ENCODE measurements around the gene TAOK2.

The TAOK2 gene

GRCh38 chr16:29972500-29972899 is 1.2 kb upstream of the TAOK2 start:
- ChIA-PET CTCF (interaction anchor here (0.6 to 3.2 kb wide), 7 partner anchors 11 to 162 kb away, joined by 3 to 13 read pairs (median 4); partner anchors contain the start of genes KCTD13, PAGR1 and TMEM219), POLR2A (interaction anchor here (1.6 to 5.4 kb wide), 7 partner anchors 9 to 73 kb away, joined by 3 to 58 read pairs (median 18); partner anchors contain the start of genes ASPHD1, HIRIP3, INO80E and KCTD13)
- Histone ChIP-seq H3K4me3 (ENCODE audit: low read depth, low read length) (no peak overlapping the region), H3K27ac (ENCODE audit: extremely low read depth, low read depth, low read length) (no peak overlapping the region), H3K9me3 (ENCODE audit: control insufficient read depth, insufficient read depth, low read depth, low read length) (no peaks in the 10 kb centered on the region), H3K36me3 (ENCODE audit: control insufficient read depth in 2 of 2, insufficient read depth in 1 of 2, low read length in 2 of 2) (peaks cover 0 to 54% of the 10 kb centered on the region in 2 experiments; a peak in 2 of 3 replicates), H3K4me1 (ENCODE audit: control insufficient read depth, insufficient read depth, low read length) (peaks cover 8% of the 10 kb centered on the region)
- no peak for TF ChIP-seq INSM2 (tag by site-specific recombination; IDR thresholded peaks at IDR 0.05)
- no peak for TF ChIP-seq ZNF692 (tag by site-specific recombination; IDR thresholded peaks at IDR 0.05)
- no peak for TF ChIP-seq KLF9 (tag by site-specific recombination; IDR thresholded peaks at IDR 0.05; ENCODE audit: low read depth)
- no peak for TF ChIP-seq ZNF148 (tag by site-specific recombination; IDR thresholded peaks at IDR 0.05; ENCODE audit: borderline replicate concordance)
- no peak for TF ChIP-seq ZBTB26 (tag by site-specific recombination; optimal IDR thresholded peaks at IDR 0.05)
- TF ChIP-seq ZNF16 (tag by site-specific recombination; IDR thresholded peaks at IDR 0.05; ENCODE audit: low read depth): no peak
- TF ChIP-seq ZNF660 (tag by site-specific recombination; IDR thresholded peaks at IDR 0.05): no peak
- TF ChIP-seq ZNF146 (tag by site-specific recombination; IDR thresholded peaks at IDR 0.05): no peak
- no peak for TF ChIP-seq ZFP3 (tag by site-specific recombination; IDR thresholded peaks at IDR 0.05; ENCODE audit: low read depth)
- no peak for TF ChIP-seq ZNF114 (tag by site-specific recombination; IDR thresholded peaks at IDR 0.05)
- TF ChIP-seq ZNF184 (tag by site-specific recombination; IDR thresholded peaks at IDR 0.05): no peak
- TF ChIP-seq ZNF202 (tag by site-specific recombination; IDR thresholded peaks at IDR 0.05; ENCODE audit: borderline replicate concordance): no peak
- TF ChIP-seq ZNF23 (tag by site-specific recombination; IDR thresholded peaks at IDR 0.05; ENCODE audit: borderline replicate concordance): no peak
- no peak for TF ChIP-seq ZNF354C (tag by site-specific recombination; IDR thresholded peaks at IDR 0.05; ENCODE audit: borderline replicate concordance, low read depth)

- H3K4me1 ChIP-seq (ENCODE audit: control insufficient read depth, insufficient read depth, low read length): peaks cover 8% of the 10 kb centered on the region
- ChIA-PET CTCF (interaction anchor here (0.6 to 3.2 kb wide), 12 partner anchors 10 to 162 kb away, joined by 3 to 13 read pairs (median 4); partner anchors contain the start of genes KCTD13, PAGR1 and TMEM219), POLR2A (interaction anchor here (0.6 to 5.4 kb wide), 32 partner anchors 10 to 677 kb away, joined by 3 to 58 read pairs (median 5); partner anchors contain the start of genes ASPHD1, HIRIP3, INO80E and KCTD13)
- H3K4me3 ChIP-seq (ENCODE audit: low read depth, low read length): no peak overlapping the region
- no peak overlapping the region; the same call in 1 of the 2 replicates for H3K27ac ChIP-seq (ENCODE audit: extremely low read depth, low read depth, low read length)
- H3K9me3 ChIP-seq (ENCODE audit: control insufficient read depth, insufficient read depth, low read depth, low read length): no peaks in the 10 kb centered on the region
- H3K36me3 ChIP-seq (ENCODE audit: control insufficient read depth in 2 of 2, insufficient read depth in 1 of 2, low read length in 2 of 2): peaks cover 0 to 57% of the 10 kb centered on the region in 2 experiments; a peak in 2 of 3 replicates
- TF ChIP-seq ZSCAN18 (tag by site-specific recombination; IDR thresholded peaks at IDR 0.05) (no peak), ZNF513 (tag by site-specific recombination; IDR thresholded peaks at IDR 0.05) (peak; percentile 22; the same call in 1 of the 2 replicates), ZBTB6 (tag by site-specific recombination; IDR thresholded peaks at IDR 0.05) (no peak), SP2 (tag by site-specific recombination; IDR thresholded peaks at IDR 0.05) (no peak), ZNF639 (tag by site-specific recombination; IDR thresholded peaks at IDR 0.05) (no peak), ZNF561 (tag by site-specific recombination; IDR thresholded peaks at IDR 0.05; ENCODE audit: borderline replicate concordance) (no peak), ZBTB8A (tag by site-specific recombination; IDR thresholded peaks at IDR 0.05) (no peak)
These were observed 680 bp upstream of the TAOK2 start for GRCh38 chr16:29972992-29973383.

Measured in HEK293 (cell line).